ENCODE results near the gene UBQLN4. TPM values are rescaled to one million over a fixed set of nuclear protein-coding genes. Genes with fewer than 3 reads are reported as not detected.
A peak's percentile ranks its signal among the peaks of the same experiment; 100 is the strongest.

UBQLN4 gene
- total RNA-seq, 1 donor from 2014 or later: 36.4 TPM

- Mint-ChIP-seq H3K36me3 (ENCODE audit: unreplicated experiment) (no peaks in the 10 kb centered on the region), H3K4me3 (ENCODE audit: unreplicated experiment) (no peak overlapping the region), H3K27me3 (ENCODE audit: unreplicated experiment) (no peaks in the 10 kb centered on the region), H3K27ac (ENCODE audit: unreplicated experiment) (no peak overlapping the region), H3K4me1 (ENCODE audit: unreplicated experiment) (peaks cover 9% of the 10 kb centered on the region), H3K9me3 (ENCODE audit: unreplicated experiment) (no peaks in the 10 kb centered on the region)
- DNase-seq (ENCODE audit: extremely low spot score, unreplicated experiment): peak; percentile 93
- TF ChIP-seq CTCF (IDR thresholded peaks at IDR 0.05): peak; percentile 97
Measured at GRCh38 chr1:155989242-155990004, 64.2 kb downstream of the UBQLN4 start.

Other genes with a start within 250 kb of the UBQLN4 start
- gene GON4L, start 196.6 kb downstream of the UBQLN4 start, total RNA-seq: 56.3 and 57.0 TPM in 2 replicates
- gene SYT11, start 194.2 kb downstream of the UBQLN4 start, total RNA-seq: 5.3 TPM in 2 replicates
- 43.1 and 45.6 TPM in 2 replicates for gene RIT1, start 142.4 kb downstream of the UBQLN4 start, total RNA-seq
- 48.8 and 53.7 TPM in 2 replicates for gene KHDC4, start 119.4 kb downstream of the UBQLN4 start, total RNA-seq
- not detected in 2 replicates for gene RXFP4, start 112.2 kb downstream of the UBQLN4 start, total RNA-seq
- gene ARHGEF2, start 75.3 kb downstream of the UBQLN4 start, total RNA-seq: 199 and 201 TPM in 2 replicates
- 283 and 284 TPM in 2 replicates for gene SSR2, start 32.8 kb downstream of the UBQLN4 start, total RNA-seq
- gene LAMTOR2, start 984 bp upstream of the UBQLN4 start, total RNA-seq: 56.2 and 59.9 TPM in 2 replicates
- gene RAB25, start 7.4 kb upstream of the UBQLN4 start, total RNA-seq: not detected in 2 replicates
- 19.8 and 20.7 TPM in 2 replicates for gene MEX3A, start 28.7 kb upstream of the UBQLN4 start, total RNA-seq
- 733 and 792 TPM in 2 replicates for gene LMNA, start 60.9 kb upstream of the UBQLN4 start, total RNA-seq
- gene SEMA4A, start 99.8 kb upstream of the UBQLN4 start, total RNA-seq: 1.6 and 1.8 TPM in 2 replicates
- 20.2 and 23.4 TPM in 2 replicates for gene SLC25A44, start 140.3 kb upstream of the UBQLN4 start, total RNA-seq
- gene PMF1, start 159.2 kb upstream of the UBQLN4 start, total RNA-seq: 54.1 and 57.0 TPM in 2 replicates
- gene BGLAP, start 188.4 kb upstream of the UBQLN4 start, total RNA-seq: 0.52 TPM in 1 of 2 replicates, not detected in the other
- gene PAQR6, start 194.3 kb upstream of the UBQLN4 start, total RNA-seq: 12.0 and 12.5 TPM in 2 replicates
- gene SMG5, start 229.0 kb upstream of the UBQLN4 start, total RNA-seq: 75.8 and 78.1 TPM in 2 replicates
- gene TMEM79, start 230.5 kb upstream of the UBQLN4 start, total RNA-seq: 2.6 and 3.3 TPM in 2 replicates
- gene GLMP, start 241.9 kb upstream of the UBQLN4 start, total RNA-seq: 77.1 and 86.4 TPM in 2 replicates
- gene VHLL, start 245.5 kb upstream of the UBQLN4 start, total RNA-seq: not detected in 2 replicates